PC-9 (cell line): ENCODE data around the gene CASKIN1.

ENCODE experiments used
- EZH2 ChIP-seq: fragments of 200-600 bp; sonication (generic); IDR thresholded peaks from 2 replicates; pipeline ENCODE4 v1.8.0; 2017; ENCODE audit warnings: antibody characterized with exemption, low read depth
- TF ChIP-seq, protein P1 (sequence below): fragments of 200-600 bp; sonication (generic); conservative IDR thresholded peaks from 2 replicates; pipeline ENCODE4 v1.6.1; 2017; ENCODE audit warnings: mixed run types, antibody characterized with exemption, mild to moderate bottlenecking, moderate library complexity

DNA sequence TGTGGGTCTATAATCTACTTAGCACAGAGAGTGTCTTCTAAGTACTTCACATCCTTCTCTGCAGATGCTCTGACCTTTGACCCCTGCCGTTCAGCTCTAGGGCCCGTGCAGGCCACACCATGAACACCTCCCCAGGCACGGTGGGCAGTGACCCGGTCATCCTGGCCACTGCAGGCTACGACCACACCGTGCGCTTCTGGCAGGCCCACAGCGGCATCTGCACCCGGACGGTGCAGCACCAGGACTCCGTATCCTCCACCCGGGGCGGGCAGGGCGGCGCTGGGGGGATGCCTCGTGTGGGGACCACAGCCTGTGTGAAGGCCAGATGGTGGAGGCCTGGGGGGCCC, 9.5 kb upstream of the CASKIN1 start:
- TF ChIP-seq, protein P1, sequence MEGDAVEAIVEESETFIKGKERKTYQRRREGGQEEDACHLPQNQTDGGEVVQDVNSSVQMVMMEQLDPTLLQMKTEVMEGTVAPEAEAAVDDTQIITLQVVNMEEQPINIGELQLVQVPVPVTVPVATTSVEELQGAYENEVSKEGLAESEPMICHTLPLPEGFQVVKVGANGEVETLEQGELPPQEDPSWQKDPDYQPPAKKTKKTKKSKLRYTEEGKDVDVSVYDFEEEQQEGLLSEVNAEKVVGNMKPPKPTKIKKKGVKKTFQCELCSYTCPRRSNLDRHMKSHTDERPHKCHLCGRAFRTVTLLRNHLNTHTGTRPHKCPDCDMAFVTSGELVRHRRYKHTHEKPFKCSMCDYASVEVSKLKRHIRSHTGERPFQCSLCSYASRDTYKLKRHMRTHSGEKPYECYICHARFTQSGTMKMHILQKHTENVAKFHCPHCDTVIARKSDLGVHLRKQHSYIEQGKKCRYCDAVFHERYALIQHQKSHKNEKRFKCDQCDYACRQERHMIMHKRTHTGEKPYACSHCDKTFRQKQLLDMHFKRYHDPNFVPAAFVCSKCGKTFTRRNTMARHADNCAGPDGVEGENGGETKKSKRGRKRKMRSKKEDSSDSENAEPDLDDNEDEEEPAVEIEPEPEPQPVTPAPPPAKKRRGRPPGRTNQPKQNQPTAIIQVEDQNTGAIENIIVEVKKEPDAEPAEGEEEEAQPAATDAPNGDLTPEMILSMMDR = 0 out of 2 replicates have a peak, but pooled peaks have one; percentile 1
- no peak for TF ChIP-seq EZH2
